Mesendoderm (in vitro differentiated cells): ENCODE data around the gene VSIR.
A peak's percentile ranks its signal among the peaks of the same experiment; 100 is the strongest.

Experiments used
- DNase-seq: peaks from one replicate; pipeline ENCODE4 v3.0.0; 2013
- H2AK5ac ChIP-seq: 2 replicates; pipeline ENCODE4 v1.6.1; 2013; ENCODE audit warnings: low read length, inconsistent platforms
- H2BK120ac ChIP-seq: 2 replicates; pipeline ENCODE4 v1.6.1; 2013; ENCODE audit warnings: low read depth, mild to moderate bottlenecking, low read length, moderate library complexity, mixed read lengths
- H2BK15ac ChIP-seq: replicated peaks from 2 replicates; pipeline ENCODE4 v1.6.1; 2013; ENCODE audit warnings: low read depth, mild to moderate bottlenecking, moderate library complexity
- H2BK5ac ChIP-seq: 2 replicates; pipeline ENCODE4 v1.6.1; 2013; ENCODE audit warnings: low read length, inconsistent platforms
- H3K18ac ChIP-seq: 2 replicates; pipeline ENCODE4 v1.6.1; 2013; ENCODE audit warnings: mild to moderate bottlenecking, low read length, mixed read lengths
- H3K23ac ChIP-seq: one replicate; pipeline ENCODE4 v1.6.1; 2013; ENCODE audit warnings: low read length
- H3K27ac ChIP-seq: 2 replicates; pipeline ENCODE4 v1.5.1; 2013; ENCODE audit warnings: low read depth, mild to moderate bottlenecking, inconsistent platforms, low read length, moderate library complexity
- H3K27me3 ChIP-seq: 2 replicates; pipeline ENCODE4 v1.6.1; 2013; ENCODE audit warnings: low read length, control low read depth, mild to moderate bottlenecking, inconsistent platforms; ENCODE audit not compliant: insufficient read depth, poor library complexity
- H3K36me3 ChIP-seq: 2 replicates; pipeline ENCODE4 v1.6.1; 2013; ENCODE audit warnings: low read length, inconsistent platforms; ENCODE audit not compliant: control insufficient read depth, insufficient read depth
- H3K4ac ChIP-seq: one replicate; pipeline ENCODE4 v1.6.1; 2013; ENCODE audit warnings: low read depth, mild to moderate bottlenecking, low read length, moderate library complexity
- H3K4me1 ChIP-seq: 2 replicates; pipeline ENCODE4 v1.6.1; 2013; ENCODE audit warnings: low read depth, low read length, inconsistent platforms; ENCODE audit not compliant: control insufficient read depth
- H3K4me2 ChIP-seq: 2 replicates; pipeline ENCODE4 v1.6.1; 2013; ENCODE audit warnings: low read length
- H3K4me3 ChIP-seq: 2 replicates; pipeline ENCODE4 v1.5.1; 2013; ENCODE audit warnings: mild to moderate bottlenecking, low read length
- H3K56ac ChIP-seq: one replicate; pipeline ENCODE4 v1.6.1; 2013; ENCODE audit warnings: low read length
- H3K79me1 ChIP-seq: 2 replicates; pipeline ENCODE4 v1.6.1; 2013; ENCODE audit warnings: low read length, inconsistent platforms
- H3K79me2 ChIP-seq: 2 replicates; pipeline ENCODE4 v1.6.1; 2013; ENCODE audit warnings: mild to moderate bottlenecking, low read length; ENCODE audit not compliant: control insufficient read depth, insufficient read depth
- H3K9ac ChIP-seq: 2 replicates; pipeline ENCODE4 v1.6.1; 2013; ENCODE audit warnings: low read length, inconsistent platforms
- H4K5ac ChIP-seq: one replicate; pipeline ENCODE4 v1.6.1; 2013; ENCODE audit warnings: low read length
- H4K8ac ChIP-seq: one replicate; pipeline ENCODE4 v1.6.1; 2013; ENCODE audit warnings: low read depth, mild to moderate bottlenecking, control low read depth, low read length, moderate library complexity
- WGBS: extraction: QIAGEN DNeasy Blood & Tissue Kit; methylation state at CpG from one replicate; pipeline ENCODE4 v1.1.7; 2013; ENCODE audit warnings: low lambda C conversion rate, missing lambda C conversion rate; ENCODE audit not compliant: insufficient coverage; ENCODE audit errors: extremely low coverage; 5-methylcytosine and 5-hydroxymethylcytosine counted together

The VSIR gene

DNA sequence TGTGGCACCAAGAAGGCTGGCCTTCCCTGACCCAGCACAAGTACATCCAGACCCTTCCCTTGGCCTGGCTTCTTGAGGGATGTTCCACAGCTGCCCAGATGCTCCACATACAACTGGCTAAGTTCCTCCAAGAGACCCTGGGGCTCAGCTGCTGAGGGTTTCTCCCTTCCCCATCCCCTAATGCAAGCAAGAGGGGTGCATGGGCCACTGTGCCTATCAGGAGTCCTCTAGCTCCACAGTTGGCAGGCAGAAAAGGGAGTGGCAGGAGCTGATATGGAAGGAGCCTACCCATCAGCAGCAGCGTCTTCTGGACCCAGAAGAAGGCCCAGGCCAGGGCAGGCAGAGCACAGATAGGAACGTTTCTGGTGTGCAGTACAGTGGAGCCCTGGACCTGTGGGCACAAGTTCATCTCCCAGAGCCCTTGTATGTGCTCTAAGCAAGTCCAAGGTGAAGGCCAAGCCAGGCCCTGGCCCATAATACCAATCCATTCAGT, 26.2 kb downstream of the VSIR start:
- Histone ChIP-seq H3K4me3 (no peak overlapping the region), H3K36me3 (no peaks in the 10 kb centered on the region), H3K79me1 (no peaks in the 10 kb centered on the region), H3K4ac (no peak overlapping the region), H2BK15ac (no peak overlapping the region), H3K79me2 (no peaks in the 10 kb centered on the region), H2BK5ac (no peak overlapping the region), H2BK120ac (no peak overlapping the region), H3K27me3 (no peaks in the 10 kb centered on the region), H3K23ac (no peak overlapping the region), H3K9ac (no peak overlapping the region), H4K8ac (no peak overlapping the region), H3K4me2 (no peak overlapping the region), H2AK5ac (no peak overlapping the region), H3K27ac (no peak overlapping the region), H3K4me1 (no peaks in the 10 kb centered on the region), H4K5ac (no peak overlapping the region), H3K56ac (no peak overlapping the region), H3K18ac (no peak overlapping the region)
- WGBS, result no CpG with 5 or more reads among the region's 2 CpGs
- no peak for DNase-seq

DNA sequence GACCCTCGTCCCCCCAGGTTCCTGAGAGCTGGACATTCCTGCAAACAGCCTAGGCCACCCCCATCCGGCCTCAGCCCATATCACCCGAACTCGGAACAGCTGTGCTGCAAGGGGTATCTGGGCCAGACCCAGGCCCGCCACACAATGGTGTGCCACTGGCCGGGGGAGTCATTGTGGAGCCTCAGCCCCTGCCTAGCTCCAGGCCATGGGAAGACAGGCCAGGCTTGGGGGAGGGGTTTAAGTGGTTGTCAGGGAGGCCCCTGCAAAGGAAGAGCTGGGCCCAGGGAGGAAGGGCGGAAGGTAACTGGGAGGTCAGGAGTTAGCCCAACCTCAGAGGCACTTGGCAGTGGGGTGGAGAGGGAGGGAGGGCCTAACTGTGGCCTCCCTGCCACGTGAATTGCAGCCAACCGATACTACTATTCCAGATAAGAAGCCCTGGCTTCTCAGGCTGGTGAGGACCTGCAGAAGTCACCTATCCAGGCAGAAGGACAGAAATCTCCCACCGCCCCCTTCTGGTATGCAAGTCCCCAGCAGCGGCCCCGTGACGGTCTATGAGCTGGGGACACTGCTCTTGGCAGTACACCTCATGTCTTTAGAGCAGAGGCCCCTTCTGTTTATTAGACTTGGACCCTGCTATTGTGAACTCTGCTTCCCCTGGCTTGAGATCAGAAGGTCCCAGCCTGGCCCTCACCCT, 26.8 kb downstream of the VSIR start:
- no CpG with 5 or more reads among the region's 13 CpGs for WGBS
- H3K79me1 ChIP-seq, result no peaks in the 10 kb centered on the region
- no peak overlapping the region for H3K4me3 ChIP-seq
- H3K4ac ChIP-seq, result no peak overlapping the region
- H3K4me1 ChIP-seq, result no peaks in the 10 kb centered on the region
- no peak overlapping the region for H3K4me2 ChIP-seq
- H2BK15ac ChIP-seq, result no peak overlapping the region
- H3K27ac ChIP-seq, result no peak overlapping the region
- H3K9ac ChIP-seq, result no peak overlapping the region
- H4K5ac ChIP-seq, result no peak overlapping the region
- no peak overlapping the region for H2AK5ac ChIP-seq
- H2BK120ac ChIP-seq, result no peak overlapping the region
- peak; percentile 87 for DNase-seq
- H2BK5ac ChIP-seq, result no peak overlapping the region
- H3K18ac ChIP-seq, result no peak overlapping the region
- no peak overlapping the region for H3K23ac ChIP-seq
- H4K8ac ChIP-seq, result no peak overlapping the region
- H3K56ac ChIP-seq, result no peak overlapping the region
- no peaks in the 10 kb centered on the region for H3K27me3 ChIP-seq
- no peaks in the 10 kb centered on the region for H3K79me2 ChIP-seq
- H3K36me3 ChIP-seq, result no peaks in the 10 kb centered on the region

DNA sequence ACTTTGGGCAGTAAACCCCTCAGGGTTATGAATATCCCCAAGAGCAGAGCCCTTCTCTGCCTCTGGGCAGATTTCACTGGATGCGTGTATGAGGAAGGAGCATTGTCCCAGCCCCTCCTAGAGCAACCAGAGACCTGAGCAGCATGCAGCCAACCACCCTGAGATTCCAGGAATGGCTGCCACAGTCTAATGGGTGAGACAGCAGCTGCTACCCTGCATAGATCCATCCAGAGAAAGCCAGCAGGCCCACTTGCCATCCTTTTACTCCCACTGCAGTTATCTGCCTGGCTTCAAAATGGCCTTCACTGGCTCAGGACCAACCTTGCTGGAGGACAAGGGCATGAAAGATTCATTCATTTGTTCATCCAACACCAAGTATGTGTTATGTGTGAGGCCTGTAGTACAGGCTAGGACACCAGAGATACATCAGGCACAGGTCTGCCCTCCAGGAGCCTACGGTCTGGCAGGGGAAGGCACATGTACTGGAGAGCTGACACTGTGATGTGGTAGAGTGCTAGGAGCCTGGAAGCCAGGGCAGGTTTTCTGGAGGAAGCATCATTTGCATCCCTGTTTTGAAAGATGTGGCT, 27.6 kb downstream of the VSIR start:
- no peaks in the 10 kb centered on the region for H3K4me1 ChIP-seq
- WGBS, result no CpG with 5 or more reads among the region's 2 CpGs
- H3K56ac ChIP-seq, result no peak overlapping the region
- no peaks in the 10 kb centered on the region for H3K27me3 ChIP-seq
- no peak overlapping the region for H3K23ac ChIP-seq
- H2BK5ac ChIP-seq, result no peak overlapping the region
- H2AK5ac ChIP-seq, result no peak overlapping the region
- H3K4me2 ChIP-seq, result no peak overlapping the region
- H3K36me3 ChIP-seq, result no peaks in the 10 kb centered on the region
- no peak for DNase-seq
- H3K27ac ChIP-seq, result no peak overlapping the region
- H3K9ac ChIP-seq, result no peak overlapping the region
- H3K79me1 ChIP-seq, result no peaks in the 10 kb centered on the region
- no peak overlapping the region for H3K18ac ChIP-seq
- no peak overlapping the region for H2BK120ac ChIP-seq
- H3K4ac ChIP-seq, result no peak overlapping the region
- H4K5ac ChIP-seq, result no peak overlapping the region
- H3K4me3 ChIP-seq, result no peak overlapping the region
- H2BK15ac ChIP-seq, result no peak overlapping the region
- H4K8ac ChIP-seq, result no peak overlapping the region
- no peaks in the 10 kb centered on the region for H3K79me2 ChIP-seq

DNA sequence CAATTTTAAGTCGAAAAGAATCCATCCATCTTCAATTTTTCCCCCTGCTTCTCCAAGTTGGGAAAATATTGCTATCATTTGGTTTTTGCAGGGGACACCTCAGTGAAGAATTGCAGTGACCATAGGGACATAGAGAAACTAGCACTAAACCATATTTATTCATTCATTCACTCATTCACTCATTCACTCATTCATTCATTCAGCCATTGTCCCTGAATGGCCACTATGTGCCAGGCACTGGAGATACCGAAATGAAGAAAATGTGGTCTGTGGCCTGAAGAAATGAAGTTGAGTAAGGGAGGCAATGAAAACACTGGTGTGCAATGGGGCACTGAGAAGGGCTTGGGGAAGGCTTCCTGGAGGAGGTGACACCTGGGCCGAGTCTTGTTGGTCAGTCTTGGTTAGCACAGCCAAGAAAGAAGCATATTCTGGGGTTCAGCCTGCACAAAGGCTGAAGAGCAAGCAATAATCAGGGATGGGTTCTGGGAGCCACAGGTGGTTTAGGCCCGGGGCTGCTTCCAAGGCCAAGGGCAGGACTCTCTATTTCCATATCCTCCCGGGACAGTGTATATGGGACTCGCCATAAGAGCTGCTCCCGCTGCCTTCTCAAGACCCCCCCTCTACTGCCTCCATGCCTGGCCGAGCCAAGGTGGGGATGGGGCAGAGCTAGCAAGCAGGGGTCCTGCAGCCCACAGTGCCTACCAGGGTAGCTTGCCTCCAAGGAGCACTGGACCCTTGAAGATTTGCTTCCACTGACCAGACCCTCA, 28.2 kb downstream of the VSIR start:
- H3K4me2 ChIP-seq, result no peak overlapping the region

DNA sequence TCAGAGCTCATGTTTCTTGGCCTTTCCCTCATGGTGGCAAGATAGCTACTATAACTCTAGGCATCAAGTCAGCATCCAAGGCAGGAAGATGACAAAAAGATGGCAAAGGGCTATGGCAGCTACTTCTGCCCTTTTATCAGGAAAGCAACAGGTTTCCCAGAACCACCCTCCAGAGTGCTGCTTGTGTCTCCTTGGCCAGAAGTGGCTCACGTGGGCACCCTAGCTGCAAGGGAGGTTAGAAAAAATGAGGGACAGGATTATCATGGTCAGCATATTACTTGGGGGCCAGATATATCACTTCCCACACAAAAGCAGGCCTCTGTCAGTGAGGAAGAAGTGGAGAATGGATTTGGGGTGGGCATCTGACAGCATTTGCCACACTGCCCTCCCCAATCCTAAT, 29.5 kb downstream of the VSIR start:
- Histone ChIP-seq H2BK5ac (no peak overlapping the region), H2BK120ac (no peak overlapping the region), H3K27ac (no peak overlapping the region), H2BK15ac (no peak overlapping the region), H3K79me2 (no peaks in the 10 kb centered on the region), H3K56ac (no peak overlapping the region), H3K79me1 (no peaks in the 10 kb centered on the region), H3K18ac (no peak overlapping the region), H2AK5ac (no peak overlapping the region), H4K8ac (no peak overlapping the region), H3K23ac (no peak overlapping the region), H3K4me3 (no peak overlapping the region), H3K4me2 (no peak overlapping the region), H3K36me3 (no peaks in the 10 kb centered on the region), H3K27me3 (no peaks in the 10 kb centered on the region), H3K9ac (no peak overlapping the region), H4K5ac (no peak overlapping the region), H3K4me1 (no peaks in the 10 kb centered on the region), H3K4ac (no peak overlapping the region)
- no peak for DNase-seq
- WGBS, result no CpG with 5 or more reads among the region's 1 CpG

More for the DNA sequence above, 28.2 kb downstream of the VSIR start:
- Histone ChIP-seq H3K56ac (no peak overlapping the region), H2AK5ac (no peak overlapping the region), H2BK15ac (no peak overlapping the region), H4K8ac (no peak overlapping the region), H3K4me3 (no peak overlapping the region), H3K4ac (no peak overlapping the region), H4K5ac (no peak overlapping the region), H3K18ac (no peak overlapping the region), H3K79me2 (no peaks in the 10 kb centered on the region), H3K27me3 (no peaks in the 10 kb centered on the region), H3K4me1 (no peaks in the 10 kb centered on the region), H3K9ac (no peak overlapping the region), H3K23ac (no peak overlapping the region), H3K79me1 (no peaks in the 10 kb centered on the region), H3K27ac (no peak overlapping the region), H3K36me3 (no peaks in the 10 kb centered on the region), H2BK120ac (no peak overlapping the region), H2BK5ac (no peak overlapping the region)
- no peak for DNase-seq
- no CpG with 5 or more reads among the region's 8 CpGs for WGBS
